PFSK-1 (cell line): ENCODE results near the gene KCNMB2.

Experiments
- FOXP2 ChIP-seq: optimal IDR thresholded peaks from 2 replicates; pipeline ENCODE3; 2011; ENCODE audit warnings: borderline replicate concordance, control low read depth, inconsistent platforms; ENCODE audit not compliant: insufficient read depth; ENCODE audit errors: extremely low read length, extremely low read depth
- POLR2AphosphoS5 ChIP-seq: IDR thresholded peaks from 2 replicates; pipeline ENCODE4 v1.6.1; 2012; ENCODE audit warnings: low read depth, mild to moderate bottlenecking, control low read depth, low read length, moderate library complexity
- REST ChIP-seq, 2 experiments: IDR thresholded peaks; 2 replicates each; pipeline versions ENCODE4 v1.6.1 to v1.8.0; 2011 to 2012; ENCODE audit warnings: low read depth in 2 of 2, low read length in 2 of 2, control low read depth in 1 of 2, inconsistent platforms in 1 of 2, mild to moderate bottlenecking in 1 of 2, moderate library complexity in 1 of 2; ENCODE audit not compliant: insufficient read depth in 1 of 2
- SIN3A ChIP-seq: IDR thresholded peaks from 2 replicates; pipeline ENCODE4 v1.6.1; 2012; ENCODE audit warnings: mild to moderate bottlenecking, low read length, moderate library complexity, borderline replicate concordance; ENCODE audit not compliant: insufficient read depth
- TAF1 ChIP-seq: IDR thresholded peaks from 2 replicates; pipeline ENCODE4 v1.6.1; 2012; ENCODE audit warnings: low read length, control low read depth, borderline replicate concordance; ENCODE audit not compliant: insufficient read depth

Gene KCNMB2

GRCh38 chr3:178736300-178736699 is 200.1 kb downstream of the KCNMB2 start:
- TF ChIP-seq REST (IDR thresholded peaks at IDR 0.05; ENCODE audit: insufficient read depth in 1 of 2, low read depth in 2 of 2, low read length in 2 of 2) = no peak
- no peak for TF ChIP-seq TAF1
- no peak for TF ChIP-seq FOXP2
- TF ChIP-seq SIN3A = no peak
- no peak for TF ChIP-seq POLR2AphosphoS5

DNA sequence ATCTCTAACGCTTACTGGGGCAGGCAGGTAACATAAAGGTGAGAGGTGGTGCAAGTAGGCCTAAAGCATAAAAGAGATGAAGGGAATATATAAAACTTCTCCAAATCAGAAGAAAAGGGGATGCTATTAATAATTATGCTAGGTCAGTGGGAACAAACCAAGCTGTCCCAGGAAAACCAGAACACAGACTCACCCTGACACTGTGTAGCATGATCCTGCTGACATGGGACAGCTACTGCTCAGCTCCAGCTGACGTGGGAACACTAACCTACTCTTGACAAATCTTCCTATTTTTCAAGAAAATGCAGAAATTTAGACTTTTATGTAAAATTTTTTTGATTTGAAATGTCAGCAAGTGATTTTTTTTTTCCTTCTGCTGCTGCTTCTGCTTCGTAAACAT is 203.5 kb downstream of the KCNMB2 start:
- TF ChIP-seq TAF1 = no peak
- no peak for TF ChIP-seq SIN3A
- TF ChIP-seq POLR2AphosphoS5 = no peak
- TF ChIP-seq REST (IDR thresholded peaks at IDR 0.05; ENCODE audit: insufficient read depth in 1 of 2, low read depth in 2 of 2, low read length in 2 of 2) = no peak
- no peak for TF ChIP-seq FOXP2

GRCh38 chr3:178741020-178741419 is 204.8 kb downstream of the KCNMB2 start:
- TF ChIP-seq FOXP2 (no peak), TAF1 (no peak), REST (IDR thresholded peaks at IDR 0.05; ENCODE audit: insufficient read depth in 1 of 2, low read depth in 2 of 2, low read length in 2 of 2) (no peak), SIN3A (no peak), POLR2AphosphoS5 (no peak)

GRCh38 chr3:178743297-178743696 is 207.1 kb downstream of the KCNMB2 start:
- TF ChIP-seq SIN3A (no peak), REST (IDR thresholded peaks at IDR 0.05; ENCODE audit: insufficient read depth in 1 of 2, low read depth in 2 of 2, low read length in 2 of 2) (no peak), FOXP2 (no peak), POLR2AphosphoS5 (no peak), TAF1 (no peak)

GRCh38 chr3:178748874-178749273 is 212.6 kb downstream of the KCNMB2 start:
- TF ChIP-seq SIN3A (no peak), POLR2AphosphoS5 (no peak), FOXP2 (no peak), TAF1 (no peak), REST (IDR thresholded peaks at IDR 0.05; ENCODE audit: insufficient read depth in 1 of 2, low read depth in 2 of 2, low read length in 2 of 2) (no peak)
